Thyroid gland (tissue), 4 donors: ENCODE results near the gene RHOJ.

Experiments used
- CTCF ChIP-seq, 6 experiments: fragments of 200-600 bp in 3 of 6; fragments of 450-650 bp in 3 of 6; sonication (generic) in 3 of 6; IDR thresholded peaks; one replicate each; pipeline ENCODE4 v1.5.1; 2016 to 2019; ENCODE audit warnings: antibody characterized with exemption in 6 of 6, mild to moderate bottlenecking in 2 of 6, inconsistent platforms in 1 of 6, moderate library complexity in 1 of 6
- POLR2A ChIP-seq, 2 donors: fragments of 450-650 bp; IDR thresholded peaks; one replicate each; pipeline ENCODE4 v1.6.1; 2017; ENCODE audit warnings: antibody characterized with exemption in 2 of 2, mild to moderate bottlenecking in 2 of 2, moderate library complexity in 1 of 2

GRCh38 chr14:63240221-63240620 is 36.0 kb downstream of the RHOJ start:
- no peak for TF ChIP-seq CTCF (IDR thresholded peaks at IDR 0.05)
- TF ChIP-seq POLR2A (IDR thresholded peaks at IDR 0.05), result no peak
